Prostate gland (tissue), 2 donors: ENCODE results near the gene SCN3B. TPM values are rescaled to one million over a fixed set of nuclear protein-coding genes. Genes with fewer than 3 reads are reported as not detected.
A peak's percentile ranks its signal among the peaks of the same experiment; 100 is the strongest.

ENCODE experiments used
- DNase-seq: peaks from one replicate; pipeline ENCODE4 v3.0.0-alpha.2; 2019; ENCODE audit warnings: low spot score
- H3K27ac ChIP-seq, 2 donors: fragments of 200-600 bp; sonication (generic); 2 replicates each; pipeline ENCODE4 v1.5.1; 2017 to 2019
- H3K27me3 ChIP-seq: fragments of 200-600 bp; sonication (generic); replicated peaks from 2 replicates; pipeline ENCODE4 v1.5.1; 2019; ENCODE audit not compliant: insufficient read depth
- H3K36me3 ChIP-seq, 2 donors: fragments of 200-600 bp; sonication (generic); 1 replicate in 1 of 2; 2 replicates in 1 of 2; pipeline versions ENCODE4 v1.5.1 to v1.8.1; 2017 to 2019
- H3K4me1 ChIP-seq: fragments of 200-600 bp; sonication (generic); replicated peaks from 2 replicates; pipeline ENCODE4 v1.5.1; 2019
- H3K4me3 ChIP-seq, 2 donors: fragments of 200-600 bp; sonication (generic); 2 replicates each; pipeline ENCODE4 v1.5.1; 2017 to 2019
- H3K9me3 ChIP-seq: fragments of 200-600 bp; sonication (generic); 2 replicates; pipeline ENCODE4 v1.5.1; 2017
- POLR2A ChIP-seq: fragments of 450-650 bp; IDR thresholded peaks from one replicate; pipeline ENCODE4 v1.6.1; 2016; ENCODE audit warnings: antibody characterized with exemption, mild to moderate bottlenecking
- POLR2AphosphoS5 ChIP-seq: sonication (generic); formaldehyde crosslinking; IDR thresholded peaks from one replicate; pipeline ENCODE4 v1.6.1; 2017; ENCODE audit warnings: antibody characterized with exemption
- WGBS: methylation state at CpG from one replicate; pipeline ENCODE4 v1.1.5; 2018; 5-methylcytosine and 5-hydroxymethylcytosine counted together
- intact Hi-C: fragments of 100-400 bp; cut with DNase I; formaldehyde crosslinking; loops from one replicate; pipeline ENCODE4 v1.14.2; 2022
- total RNA-seq, 2 donors: library from RNA; depleted of rRNA; stranded (reverse); fragments of >200 nt; gene quantifications; one replicate each; pipeline ENCODE4 v1.1.0, GENCODE V29; 2016
- TF ChIP-seq, protein P1 (sequence below), 4 experiments: fragments of 200-600 bp in 2 of 4; fragments of 450-650 bp in 2 of 4; sonication (generic) in 2 of 4; IDR thresholded peaks; 1 replicate in 3 of 4; 2 replicates in 1 of 4; pipeline ENCODE4 v1.5.1; 2016 to 2019; ENCODE audit warnings: antibody characterized with exemption in 4 of 4, mild to moderate bottlenecking in 2 of 4, moderate library complexity in 2 of 4

SCN3B gene
- total RNA-seq, 2 donors from 2014 or later = 2.5 to 3.5 TPM

DNA sequence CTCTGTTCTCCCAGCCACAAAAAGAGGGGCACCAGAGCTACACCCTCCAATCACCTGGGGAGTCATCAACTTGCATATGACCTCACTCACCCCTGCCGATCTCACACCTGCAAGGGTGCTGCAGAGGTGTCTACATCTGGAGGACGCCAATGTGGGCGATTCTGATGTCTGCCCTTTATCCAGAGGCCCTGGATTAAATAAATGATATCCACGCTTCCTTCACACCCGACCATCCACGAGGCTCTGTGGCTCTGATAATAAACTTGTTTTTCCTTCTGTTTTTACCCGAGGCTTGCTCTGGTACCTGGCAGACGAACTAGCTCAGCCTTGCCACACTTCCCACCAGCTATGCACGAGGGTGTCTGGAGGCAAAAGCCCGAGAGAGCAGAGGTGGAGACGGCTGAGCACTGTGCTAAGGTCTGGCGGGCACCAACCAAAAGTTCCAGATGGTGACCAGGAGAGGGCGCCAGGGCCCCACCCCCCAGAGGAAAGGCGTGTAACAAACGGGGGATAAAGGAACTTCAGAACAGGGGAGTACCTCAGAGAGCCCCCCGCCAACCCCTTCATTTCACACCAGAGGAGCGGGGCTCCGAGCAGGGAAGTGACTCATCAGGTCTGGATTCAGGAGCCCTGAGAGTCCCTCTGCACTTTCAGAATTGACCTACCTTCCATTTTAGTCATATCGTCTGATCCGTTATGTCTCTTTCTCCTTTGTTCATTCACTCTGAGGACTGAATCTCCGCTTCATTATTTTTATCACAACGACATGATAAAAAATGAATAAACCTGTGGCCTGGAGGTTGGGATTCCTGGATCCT is 13.5 kb downstream of the SCN3B start:
- intact Hi-C loops = no loop called here
- no peak for DNase-seq
- no peak overlapping the region for H3K27ac ChIP-seq
- no peaks in the 10 kb centered on the region for H3K36me3 ChIP-seq
- H3K4me1 ChIP-seq = no peaks in the 10 kb centered on the region
- H3K27me3 ChIP-seq = no peaks in the 10 kb centered on the region
- no peaks in the 10 kb centered on the region for H3K9me3 ChIP-seq
- TF ChIP-seq, protein P1, sequence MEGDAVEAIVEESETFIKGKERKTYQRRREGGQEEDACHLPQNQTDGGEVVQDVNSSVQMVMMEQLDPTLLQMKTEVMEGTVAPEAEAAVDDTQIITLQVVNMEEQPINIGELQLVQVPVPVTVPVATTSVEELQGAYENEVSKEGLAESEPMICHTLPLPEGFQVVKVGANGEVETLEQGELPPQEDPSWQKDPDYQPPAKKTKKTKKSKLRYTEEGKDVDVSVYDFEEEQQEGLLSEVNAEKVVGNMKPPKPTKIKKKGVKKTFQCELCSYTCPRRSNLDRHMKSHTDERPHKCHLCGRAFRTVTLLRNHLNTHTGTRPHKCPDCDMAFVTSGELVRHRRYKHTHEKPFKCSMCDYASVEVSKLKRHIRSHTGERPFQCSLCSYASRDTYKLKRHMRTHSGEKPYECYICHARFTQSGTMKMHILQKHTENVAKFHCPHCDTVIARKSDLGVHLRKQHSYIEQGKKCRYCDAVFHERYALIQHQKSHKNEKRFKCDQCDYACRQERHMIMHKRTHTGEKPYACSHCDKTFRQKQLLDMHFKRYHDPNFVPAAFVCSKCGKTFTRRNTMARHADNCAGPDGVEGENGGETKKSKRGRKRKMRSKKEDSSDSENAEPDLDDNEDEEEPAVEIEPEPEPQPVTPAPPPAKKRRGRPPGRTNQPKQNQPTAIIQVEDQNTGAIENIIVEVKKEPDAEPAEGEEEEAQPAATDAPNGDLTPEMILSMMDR (IDR thresholded peaks at IDR 0.05) = peak in 3 of 4 experiments; percentile 37 to 61 (median 47)
- no peak for TF ChIP-seq POLR2AphosphoS5
- no peak for TF ChIP-seq POLR2A
- WGBS = 32% methylated on average over 22 of the region's 22 CpGs
- no peak overlapping the region for H3K4me3 ChIP-seq

DNA sequence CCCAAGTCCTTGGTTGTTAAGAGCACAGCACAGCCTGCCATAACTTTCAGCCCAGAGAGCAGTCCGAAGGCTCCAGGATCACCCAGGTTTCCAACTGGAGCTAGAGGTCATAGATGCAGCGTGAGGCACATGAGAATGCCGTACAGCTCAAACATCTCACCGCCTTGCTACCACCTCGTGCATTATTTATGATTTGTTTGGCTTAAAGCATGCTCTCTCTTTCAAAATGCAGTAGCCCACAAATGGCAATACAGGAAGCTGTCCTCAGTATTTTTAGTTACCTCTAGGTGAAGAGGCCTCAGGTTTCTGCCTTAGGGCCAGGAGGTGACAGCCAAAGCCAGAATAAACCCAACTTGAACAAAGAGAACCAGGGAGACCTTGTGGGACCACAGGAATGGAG is 14.4 kb downstream of the SCN3B start:
- Histone ChIP-seq H3K4me3 (no peak overlapping the region), H3K36me3 (no peaks in the 10 kb centered on the region), H3K27me3 (no peaks in the 10 kb centered on the region), H3K9me3 (no peaks in the 10 kb centered on the region), H3K4me1 (no peaks in the 10 kb centered on the region), H3K27ac (no peak overlapping the region)
- DNase-seq = no peak
- 70% methylated on average over 5 of the region's 5 CpGs for WGBS
- intact Hi-C loops = no loop called here
- TF ChIP-seq, protein P1 (IDR thresholded peaks at IDR 0.05) = no peak
- no peak for TF ChIP-seq POLR2AphosphoS5
- no peak for TF ChIP-seq POLR2A

DNA sequence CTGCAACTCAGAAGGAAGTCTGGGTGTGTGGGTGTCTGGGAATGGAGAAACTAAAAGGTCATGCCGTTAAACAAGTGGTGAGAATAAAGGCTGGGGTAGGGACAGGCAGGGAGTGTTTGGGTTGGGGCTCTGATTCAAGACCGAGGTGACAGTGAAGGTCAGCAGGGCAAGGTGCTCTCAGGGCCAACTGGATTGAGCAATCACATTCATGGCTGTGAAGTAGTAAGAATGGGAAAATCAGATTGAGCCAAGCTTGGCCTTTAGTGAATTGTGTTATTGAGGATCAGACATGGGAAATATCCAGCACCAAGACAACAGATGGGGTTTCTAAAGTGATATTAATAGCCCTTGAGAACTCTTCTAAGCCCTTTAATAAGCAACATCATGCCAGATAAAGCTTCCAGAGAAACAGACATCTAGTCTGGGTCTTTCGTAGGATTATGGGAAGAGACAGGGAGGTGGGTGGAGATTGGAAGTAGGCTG is 24.3 kb downstream of the SCN3B start:
- Histone ChIP-seq H3K9me3 (no peaks in the 10 kb centered on the region), H3K4me1 (no peaks in the 10 kb centered on the region), H3K27me3 (no peaks in the 10 kb centered on the region), H3K36me3 (no peaks in the 10 kb centered on the region), H3K4me3 (no peak overlapping the region), H3K27ac (no peak overlapping the region)
- intact Hi-C loops = no loop called here
- TF ChIP-seq POLR2A (no peak), POLR2AphosphoS5 (no peak)
- TF ChIP-seq, protein P1 (IDR thresholded peaks at IDR 0.05) = no peak
- no peak for DNase-seq
- 54% methylated on average over 3 of the region's 3 CpGs for WGBS

DNA sequence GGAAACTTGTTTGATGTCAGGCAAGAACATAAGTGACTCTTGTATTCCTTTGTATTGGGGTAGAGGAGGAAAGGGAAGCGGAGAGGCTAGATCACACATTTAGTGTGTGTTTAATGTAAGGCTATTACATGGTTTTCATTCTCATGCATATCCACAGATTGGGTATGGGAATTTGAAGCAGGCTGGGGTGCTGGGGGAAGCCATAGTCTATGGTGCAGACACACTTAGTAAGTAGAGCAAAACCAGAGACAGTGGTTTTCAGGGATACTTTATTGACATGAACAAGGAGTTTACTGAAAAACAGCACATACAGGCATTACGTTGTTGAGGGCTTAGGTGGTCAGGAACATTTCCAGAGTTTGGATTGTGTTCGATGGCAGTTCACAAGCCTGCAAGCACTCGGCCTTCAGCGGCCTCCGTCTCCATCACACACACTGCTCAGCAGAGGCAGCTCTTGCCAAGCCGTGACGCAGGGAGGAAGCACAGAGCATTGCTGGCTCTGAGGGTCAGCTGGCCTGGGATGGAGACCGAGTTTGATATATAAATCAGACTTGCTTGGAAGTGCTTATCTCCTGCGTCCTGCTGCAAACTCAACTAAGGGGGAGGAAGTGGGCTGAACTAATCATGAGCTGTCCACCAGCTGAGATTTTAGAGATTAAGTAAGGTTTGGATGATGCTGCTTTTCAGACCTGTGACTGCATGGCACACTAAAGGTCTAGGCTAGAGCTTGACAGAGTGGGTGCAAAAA is 25.3 kb downstream of the SCN3B start:
- intact Hi-C loops = no loop called here
- Histone ChIP-seq H3K36me3 (no peaks in the 10 kb centered on the region), H3K4me3 (no peak overlapping the region), H3K27ac (no peak overlapping the region), H3K27me3 (no peaks in the 10 kb centered on the region), H3K9me3 (no peaks in the 10 kb centered on the region), H3K4me1 (no peaks in the 10 kb centered on the region)
- TF ChIP-seq, protein P1 (IDR thresholded peaks at IDR 0.05) = no peak
- TF ChIP-seq POLR2AphosphoS5 (no peak), POLR2A (no peak)
- no peak for DNase-seq
- WGBS = 56% methylated on average over 10 of the region's 10 CpGs
